Upper lobe of right lung (tissue), 1 donor: ENCODE results near the gene CYP4B1. TPM values are rescaled to one million over a fixed set of nuclear protein-coding genes. Genes with fewer than 3 reads are reported as not detected.
"Not testable (repeated sequence)": the region's sequence is repeated elsewhere in the genome, so short reads cannot be mapped to it uniquely, and the experiment has no call there.

Experiments used
- ATAC-seq: fragments of 200-7000 bp; cut with Tn5 transposase; one replicate; pipeline ENCODE4 v1.9.1; 2020; ENCODE audit warnings: mild to moderate bottlenecking, moderate library complexity
- DNase-seq: peaks from one replicate; pipeline ENCODE4 v3.0.0-alpha.2; 2020
- H3K27ac ChIP-seq: fragments of 200-600 bp; one replicate; pipeline ENCODE4 v1.8.0; 2022
- H3K27me3 ChIP-seq: fragments of 200-600 bp; one replicate; pipeline ENCODE4 v1.8.0; 2022; ENCODE audit warnings: mild to moderate bottlenecking
- H3K36me3 ChIP-seq: fragments of 200-600 bp; one replicate; pipeline ENCODE4 v1.8.0; 2022
- H3K4me1 ChIP-seq: fragments of 200-600 bp; one replicate; pipeline ENCODE4 v1.8.0; 2022
- H3K4me3 ChIP-seq: fragments of 200-600 bp; one replicate; pipeline ENCODE4 v1.8.0; 2022; ENCODE audit warnings: mild to moderate bottlenecking
- H3K9me3 ChIP-seq: fragments of 200-600 bp; one replicate; pipeline ENCODE4 v1.8.0; 2022
- CTCF ChIP-seq: fragments of 200-600 bp; IDR thresholded peaks from one replicate; pipeline ENCODE4 v1.8.0; 2022; ENCODE audit warnings: antibody characterized with exemption
- intact Hi-C: fragments of 100-400 bp; cut with DNase I; formaldehyde crosslinking; loops from one replicate; pipeline ENCODE4 v1.11.0; 2022
- total RNA-seq: library from RNA; stranded (reverse); fragmentation: NEBNext Ultra II Directional; extraction: Animal tissue kit (Norgen Biotek cat#: 25700); gene quantifications from one replicate; pipeline ENCODE4 v1.2.1, GENCODE V29; 2021
- donor health status: DM: no; HTN: yes; CAD: no; lungs with severe emphysema.

The CYP4B1 gene
- total RNA-seq, 1 donor from 2014 or later, result 268 TPM

- H3K27ac ChIP-seq, result no peak overlapping the region
- no peaks in the 10 kb centered on the region for H3K9me3 ChIP-seq
- no peaks in the 10 kb centered on the region for H3K27me3 ChIP-seq
- TF ChIP-seq CTCF, result no peak
- no peak for DNase-seq
- no peak overlapping the region for H3K4me3 ChIP-seq
- intact Hi-C loops, result no loop called here
- no peaks in the 10 kb centered on the region for H3K4me1 ChIP-seq
- ATAC-seq, result no peak
- H3K36me3 ChIP-seq, result peaks cover 25% of the 10 kb centered on the region
Observed at GRCh38 chr1:46818591-46818990, 19.7 kb downstream of the CYP4B1 start.

GRCh38 chr1:46819335-46819734, 20.5 kb downstream of the CYP4B1 start:
- Histone ChIP-seq H3K27me3 (no peaks in the 10 kb centered on the region), H3K9me3 (no peaks in the 10 kb centered on the region), H3K36me3 (peaks cover 18% of the 10 kb centered on the region), H3K4me3 (no peak overlapping the region), H3K4me1 (no peaks in the 10 kb centered on the region), H3K27ac (no peak overlapping the region)
- DNase-seq, result no peak
- intact Hi-C loops, result no loop called here
- ATAC-seq, result no peak
- TF ChIP-seq CTCF, result no peak

GRCh38 chr1:46820076-46820475, 21.2 kb downstream of the CYP4B1 start:
- no peak overlapping the region for H3K27ac ChIP-seq
- H3K9me3 ChIP-seq, result no peaks in the 10 kb centered on the region
- ATAC-seq, result peak; percentile 28
- peaks cover 15% of the 10 kb centered on the region for H3K36me3 ChIP-seq
- no peak for DNase-seq
- H3K4me3 ChIP-seq, result no peak overlapping the region
- H3K27me3 ChIP-seq, result no peaks in the 10 kb centered on the region
- intact Hi-C loops, result no loop called here
- no peak for TF ChIP-seq CTCF
- no peaks in the 10 kb centered on the region for H3K4me1 ChIP-seq

GRCh38 chr1:46820560-46821060, 21.8 kb downstream of the CYP4B1 start:
- Histone ChIP-seq H3K9me3 (no peaks in the 10 kb centered on the region), H3K27ac (no peak overlapping the region), H3K27me3 (no peaks in the 10 kb centered on the region), H3K4me3 (no peak overlapping the region), H3K4me1 (no peaks in the 10 kb centered on the region), H3K36me3 (peaks cover 15% of the 10 kb centered on the region)
- no peak for TF ChIP-seq CTCF
- ATAC-seq (peak; percentile 50), DNase-seq (no peak)
- intact Hi-C loops, result no loop called here

- no peak overlapping the region for H3K27ac ChIP-seq
- peaks cover 7% of the 10 kb centered on the region for H3K36me3 ChIP-seq
- H3K9me3 ChIP-seq, result no peaks in the 10 kb centered on the region
- no peak overlapping the region for H3K4me3 ChIP-seq
- H3K27me3 ChIP-seq, result no peaks in the 10 kb centered on the region
- no peak for TF ChIP-seq CTCF
- intact Hi-C loops, result no loop called here
- ATAC-seq, result no peak
- H3K4me1 ChIP-seq, result no peaks in the 10 kb centered on the region
- DNase-seq, result no peak
Observed at GRCh38 chr1:46822248-46822826, 23.5 kb downstream of the CYP4B1 start.

GRCh38 chr1:46823151-46823550, 24.3 kb downstream of the CYP4B1 start:
- ATAC-seq (no peak), DNase-seq (no peak)
- H3K27ac ChIP-seq, result no peak overlapping the region
- no peaks in the 10 kb centered on the region for H3K4me1 ChIP-seq
- TF ChIP-seq CTCF, result no peak
- H3K36me3 ChIP-seq, result no peaks in the 10 kb centered on the region
- no peaks in the 10 kb centered on the region for H3K9me3 ChIP-seq
- intact Hi-C loops, result no loop called here
- no peaks in the 10 kb centered on the region for H3K27me3 ChIP-seq
- no peak overlapping the region for H3K4me3 ChIP-seq

- DNase-seq, H3K27me3 ChIP-seq, H3K9me3 ChIP-seq, ATAC-seq, H3K4me1 ChIP-seq, H3K4me3 ChIP-seq, intact Hi-C loops, H3K36me3 ChIP-seq, H3K27ac ChIP-seq: not testable (repeated sequence)
Observed at GRCh38 chr1:46826892-46827291, 28.0 kb downstream of the CYP4B1 start.
